Measurements from ENCODE around the gene ATP1B1.

ATP1B1 gene

GRCh38 chr1:169094897-169095569, 11.5 kb upstream of the ATP1B1 start:
- no peak for DNase-seq (ENCODE audit: low spot score)

GRCh38 chr1:169098380-169098779, 8.1 kb upstream of the ATP1B1 start:
- DNase-seq (ENCODE audit: low spot score): no peak

GRCh38 chr1:169099561-169099960, 6.9 kb upstream of the ATP1B1 start:
- DNase-seq (ENCODE audit: low spot score): no peak

- DNase-seq (ENCODE audit: low spot score): no peak
Measured at GRCh38 chr1:169100208-169100607, 6.3 kb upstream of the ATP1B1 start.

- no peak for DNase-seq (ENCODE audit: low spot score)
Measured at GRCh38 chr1:169100651-169101088, 5.8 kb upstream of the ATP1B1 start.

GRCh38 chr1:169102567-169102966, 3.9 kb upstream of the ATP1B1 start:
- peak; percentile 73 for DNase-seq (ENCODE audit: low spot score)

GRCh38 chr1:169103002-169103401, 3.5 kb upstream of the ATP1B1 start:
- no peak for DNase-seq (ENCODE audit: low spot score)

GRCh38 chr1:169103480-169103893, 3.0 kb upstream of the ATP1B1 start:
- DNase-seq (ENCODE audit: low spot score): no peak

GRCh38 chr1:169105087-169105433, 1.4 kb upstream of the ATP1B1 start:
- no peak for DNase-seq (ENCODE audit: low spot score)

- DNase-seq (ENCODE audit: low spot score): peak; percentile 42
Measured at GRCh38 chr1:169105434-169106094, 926 bp upstream of the ATP1B1 start.

- DNase-seq (ENCODE audit: low spot score): no peak
Measured at GRCh38 chr1:169106921-169107602, 572 bp downstream of the ATP1B1 start.

GRCh38 chr1:169107603-169108208, 1.2 kb downstream of the ATP1B1 start:
- peak; percentile 18 for DNase-seq (ENCODE audit: low spot score)

- no peak for DNase-seq (ENCODE audit: low spot score)
Measured at GRCh38 chr1:169108223-169108622, 1.7 kb downstream of the ATP1B1 start.

- no peak for DNase-seq (ENCODE audit: low spot score)
Measured at GRCh38 chr1:169108863-169109560, 2.5 kb downstream of the ATP1B1 start.

GRCh38 chr1:169109561-169110134, 3.2 kb downstream of the ATP1B1 start:
- peak; percentile 33 for DNase-seq (ENCODE audit: low spot score)

- DNase-seq (ENCODE audit: low spot score): no peak
Measured at GRCh38 chr1:169110236-169110635, 3.7 kb downstream of the ATP1B1 start.

- DNase-seq (ENCODE audit: low spot score): no peak
Measured at GRCh38 chr1:169110689-169111447, 4.4 kb downstream of the ATP1B1 start.

GRCh38 chr1:169111472-169111871, 5.0 kb downstream of the ATP1B1 start:
- DNase-seq (ENCODE audit: low spot score): no peak

GRCh38 chr1:169112241-169112640, 5.8 kb downstream of the ATP1B1 start:
- no peak for DNase-seq (ENCODE audit: low spot score)

- peak; percentile 87 for DNase-seq (ENCODE audit: low spot score)
Measured at GRCh38 chr1:169113613-169114119, 7.2 kb downstream of the ATP1B1 start.
